HL-60/S4 treated with retinoic acid at 250 ng/mL for 4 days and 3 days (cell line): ENCODE results near the gene CAMSAP3.

Experiments
- in situ Hi-C: fragments of 300-500 bp; cut with MboI; formaldehyde crosslinking; loops from 2 replicates; pipeline ENCODE4 v1.7.0; 2022; ENCODE audit warnings: low sequenced_read_pairs

Gene CAMSAP3

DNA sequence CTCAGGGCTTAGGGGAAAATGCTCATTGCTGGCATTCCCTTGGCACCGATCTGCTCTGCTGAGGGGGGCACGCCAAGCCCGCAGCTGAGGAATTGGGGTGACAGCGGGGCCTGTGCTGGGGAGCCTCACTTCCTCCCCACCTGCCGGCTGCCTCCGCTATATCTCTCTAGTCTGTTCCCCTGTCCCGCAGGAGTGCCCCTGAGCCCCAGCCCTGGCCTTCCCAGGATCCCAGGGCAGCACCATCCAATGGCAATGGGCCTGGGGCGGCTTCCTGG is 50.7 kb downstream of the CAMSAP3 start:
- in situ Hi-C loops: no loop called here

GRCh38 chr19:7647156-7647555 is 51.5 kb downstream of the CAMSAP3 start:
- in situ Hi-C loops: no loop called here

GRCh38 chr19:7648265-7649014 is 52.8 kb downstream of the CAMSAP3 start:
- in situ Hi-C loops: no loop called here

GRCh38 chr19:7650148-7650547 is 54.5 kb downstream of the CAMSAP3 start:
- in situ Hi-C loops: no loop called here

GRCh38 chr19:7652061-7652641 is 56.5 kb downstream of the CAMSAP3 start:
- in situ Hi-C loops: no loop called here

GRCh38 chr19:7654401-7654800 is 58.7 kb downstream of the CAMSAP3 start:
- in situ Hi-C loops: no loop called here

DNA sequence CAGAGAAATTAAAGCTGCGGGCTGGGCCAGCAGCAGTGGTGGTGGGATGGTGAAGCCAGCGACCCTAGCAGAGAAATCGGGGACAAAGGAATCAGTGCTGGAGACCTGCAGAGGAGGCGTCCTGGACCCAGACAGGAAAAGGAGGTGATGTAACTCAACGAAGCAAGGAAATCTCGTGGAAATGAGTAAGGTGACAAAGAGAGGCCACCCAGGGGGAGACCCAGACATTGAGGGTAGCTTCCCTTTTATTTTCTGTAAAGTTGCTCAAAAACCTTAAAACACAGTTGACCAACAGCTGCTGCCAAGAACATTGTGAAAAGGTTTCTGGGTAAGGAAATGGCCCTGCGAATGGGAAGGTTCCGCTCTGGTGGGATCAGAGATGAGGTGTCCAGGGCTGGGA is 59.9 kb downstream of the CAMSAP3 start:
- in situ Hi-C loops: no loop called here

DNA sequence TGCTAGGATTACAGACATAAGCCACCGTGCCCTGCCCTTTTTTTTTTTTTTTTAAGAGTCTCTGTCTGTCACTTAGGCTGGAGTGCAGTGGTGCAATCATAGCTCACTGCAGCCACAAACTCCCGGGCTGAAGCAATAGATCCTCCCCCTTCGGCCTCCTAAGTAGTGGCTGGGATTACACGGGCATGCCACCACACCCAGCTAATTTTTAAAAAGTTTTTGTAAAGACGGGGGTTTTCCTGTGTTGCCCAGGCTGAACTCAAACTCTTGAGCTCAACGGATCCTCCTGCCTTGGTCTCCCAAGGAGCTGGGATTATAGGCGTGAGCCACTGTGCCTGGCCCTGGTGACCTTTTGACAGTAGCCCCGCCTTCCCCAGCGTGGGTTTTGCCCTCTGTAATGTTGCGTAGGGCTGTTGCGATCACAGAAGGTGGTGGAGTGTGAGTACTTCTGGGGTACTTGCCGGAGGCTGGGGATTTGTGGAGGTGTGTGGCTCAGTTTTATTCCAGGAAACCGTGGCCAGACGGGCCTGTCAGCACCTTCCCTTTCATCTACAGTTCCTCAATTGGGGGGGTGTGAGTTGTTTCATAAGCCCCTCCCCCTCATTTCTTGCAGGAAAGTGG is 61.6 kb downstream of the CAMSAP3 start:
- in situ Hi-C loops: no loop called here

DNA sequence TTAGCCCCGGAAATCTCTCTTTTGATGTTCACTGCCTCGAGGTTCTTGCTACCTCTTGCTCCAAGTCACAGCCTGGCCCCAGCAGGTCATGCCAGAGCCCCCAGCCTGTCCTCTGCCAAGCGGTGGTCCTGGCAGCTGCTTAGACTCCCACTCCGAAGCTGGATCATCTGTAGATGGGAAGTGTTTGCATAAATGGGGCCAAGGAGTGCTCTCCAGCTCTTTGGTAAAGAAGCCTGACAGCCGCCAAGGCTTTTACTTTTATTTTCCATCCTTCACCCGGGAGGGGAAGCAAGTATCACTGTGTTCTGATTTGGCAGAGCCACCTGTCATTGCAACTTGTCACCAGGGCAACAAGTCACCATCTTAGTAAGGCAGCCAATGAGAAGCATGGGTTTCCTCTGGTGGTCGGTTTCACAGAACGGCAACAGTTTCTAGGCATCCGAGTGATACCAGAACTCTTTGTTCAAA is 62.6 kb downstream of the CAMSAP3 start:
- in situ Hi-C loops: no loop called here

- in situ Hi-C loops: no loop called here
Observed at GRCh38 chr19:7661744-7662538, 66.3 kb downstream of the CAMSAP3 start.

GRCh38 chr19:7662657-7663056 is 67.0 kb downstream of the CAMSAP3 start:
- in situ Hi-C loops: no loop called here

GRCh38 chr19:7663706-7664105 is 68.0 kb downstream of the CAMSAP3 start:
- in situ Hi-C loops: no loop called here

DNA sequence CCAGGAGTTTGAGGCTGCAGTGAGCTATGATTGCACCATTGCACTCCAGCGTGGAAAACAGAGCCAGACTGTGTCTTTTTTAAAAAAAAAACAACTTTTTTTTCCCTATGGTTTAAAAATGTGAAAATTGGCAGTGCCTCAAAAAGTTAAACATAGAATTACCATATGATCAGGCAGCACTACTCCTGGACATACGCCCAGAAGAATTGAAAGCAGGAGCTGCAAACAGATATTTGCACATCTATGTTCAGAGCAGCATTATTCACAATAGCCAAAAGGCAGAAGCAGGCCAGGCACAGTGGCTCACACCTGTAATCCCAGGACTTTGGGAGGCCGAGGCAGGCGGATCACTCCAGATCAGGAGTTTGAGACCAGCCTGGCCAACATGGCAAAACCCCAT is 69.4 kb downstream of the CAMSAP3 start:
- in situ Hi-C loops: no loop called here
